GM21390 (cell line): Measurements from ENCODE around the gene MTFR1L.

Experiments used
- ATAC-seq: cut with Tn5 transposase; IDR thresholded peaks from one replicate; pipeline ENCODE4 v1.9.1; 2021; ENCODE audit not compliant: unreplicated experiment

MTFR1L gene

DNA sequence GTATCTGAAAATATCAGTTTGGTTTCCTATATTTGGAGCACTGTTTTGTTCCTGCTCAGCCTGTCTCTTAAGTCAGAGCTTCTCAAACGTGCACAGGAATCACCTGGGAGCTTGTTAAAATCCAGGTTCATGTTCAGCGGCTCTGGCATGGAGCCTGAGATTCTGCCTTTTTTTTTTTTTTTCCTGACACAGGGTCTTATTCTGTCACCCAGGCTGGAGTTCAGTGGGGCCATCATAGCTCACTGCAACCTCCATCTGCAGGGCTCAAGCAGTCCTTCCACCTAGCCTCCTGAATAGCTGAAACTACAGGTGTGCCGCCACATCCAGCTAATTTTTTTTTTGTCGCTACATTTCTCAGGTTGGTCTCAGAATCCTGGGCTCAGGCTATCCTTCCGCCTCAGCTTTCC, 32.0 kb upstream of the MTFR1L start:
- ATAC-seq, result no peak

DNA sequence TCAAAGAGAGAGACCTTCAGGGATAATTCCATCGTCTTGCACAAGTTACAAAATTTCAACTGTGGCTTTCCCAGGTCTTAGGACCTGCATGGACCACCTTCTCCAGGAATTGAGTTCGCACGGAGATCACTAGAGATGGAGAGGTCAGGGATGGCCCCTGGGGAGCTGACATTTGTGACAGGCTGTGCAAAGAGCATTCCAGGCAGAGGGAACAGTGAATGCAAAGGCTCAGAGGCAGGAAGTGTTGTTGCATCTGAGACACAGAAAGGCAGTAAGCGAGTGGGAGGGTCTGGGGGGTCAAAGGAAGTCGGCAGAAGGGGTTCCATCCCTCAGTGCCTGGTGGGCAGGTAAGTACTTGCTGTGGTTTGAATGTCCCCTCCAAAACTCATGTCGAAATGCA, 29.3 kb upstream of the MTFR1L start:
- no peak for ATAC-seq

DNA sequence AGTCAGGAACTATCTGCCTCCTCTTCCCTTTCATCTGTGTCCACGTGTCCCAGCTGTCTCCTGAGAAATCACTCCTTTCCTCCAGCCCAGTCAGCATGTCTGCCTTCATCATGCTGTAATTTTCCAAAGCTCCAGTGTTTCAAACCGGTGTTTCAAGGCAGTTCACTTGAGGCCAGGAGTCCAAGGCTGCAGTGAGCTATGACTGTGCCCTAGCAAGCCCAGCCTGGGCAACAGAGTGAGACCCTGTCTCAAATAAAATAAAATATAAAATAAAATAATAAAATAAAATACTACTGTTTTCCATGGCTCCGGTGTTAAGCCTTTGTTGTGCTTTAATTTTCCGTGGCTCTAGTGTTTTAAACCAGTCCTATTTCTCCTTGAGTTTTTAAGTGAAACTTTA, 27.6 kb upstream of the MTFR1L start:
- ATAC-seq, result no peak

DNA sequence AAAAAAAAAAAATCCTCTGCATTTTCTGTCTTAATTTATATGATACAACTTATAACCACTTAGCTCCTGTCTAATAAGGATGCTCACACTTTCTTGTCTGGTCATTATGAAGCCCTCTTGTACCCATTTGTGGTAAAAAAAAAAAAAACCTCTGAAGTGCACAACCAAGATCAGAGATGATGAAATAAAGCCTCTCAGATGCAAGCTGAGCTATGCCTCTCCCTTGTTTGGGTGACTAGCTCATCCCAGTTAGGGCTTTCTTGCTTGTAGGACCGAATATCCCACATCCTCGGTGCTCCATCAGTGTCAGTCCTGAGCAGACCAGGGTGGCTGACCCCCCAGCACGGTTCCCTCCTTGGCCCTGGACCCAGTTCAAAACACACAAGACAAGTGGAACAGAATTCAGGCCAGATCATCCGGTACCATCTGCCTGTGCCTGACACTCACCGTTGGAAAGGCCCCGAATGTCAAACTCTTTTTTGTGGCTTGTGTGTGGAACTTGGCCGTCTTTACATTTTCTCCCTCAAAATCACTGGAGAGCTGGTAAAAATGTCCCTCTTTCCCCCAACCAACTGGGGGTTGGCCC, 26.1 kb upstream of the MTFR1L start:
- ATAC-seq, result no peak

DNA sequence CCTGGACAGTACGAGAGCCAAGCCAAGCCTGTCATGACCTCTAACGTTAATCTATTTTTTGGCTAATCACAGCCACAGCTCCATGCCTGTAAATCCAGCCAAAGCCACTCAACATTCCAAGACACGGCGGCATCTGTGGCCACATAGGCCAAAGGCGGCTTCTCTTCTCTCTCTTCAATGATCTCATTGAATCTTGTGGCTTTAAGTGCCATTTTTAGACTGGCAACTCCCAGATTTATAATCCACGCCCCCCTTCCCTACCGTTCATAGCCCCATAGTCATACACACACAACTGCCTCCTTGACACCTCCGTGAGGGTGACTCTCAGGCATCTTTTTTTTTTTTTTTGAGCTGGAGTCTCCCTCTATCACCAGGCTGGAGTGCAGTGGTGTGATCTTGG, 25.4 kb upstream of the MTFR1L start:
- no peak for ATAC-seq

DNA sequence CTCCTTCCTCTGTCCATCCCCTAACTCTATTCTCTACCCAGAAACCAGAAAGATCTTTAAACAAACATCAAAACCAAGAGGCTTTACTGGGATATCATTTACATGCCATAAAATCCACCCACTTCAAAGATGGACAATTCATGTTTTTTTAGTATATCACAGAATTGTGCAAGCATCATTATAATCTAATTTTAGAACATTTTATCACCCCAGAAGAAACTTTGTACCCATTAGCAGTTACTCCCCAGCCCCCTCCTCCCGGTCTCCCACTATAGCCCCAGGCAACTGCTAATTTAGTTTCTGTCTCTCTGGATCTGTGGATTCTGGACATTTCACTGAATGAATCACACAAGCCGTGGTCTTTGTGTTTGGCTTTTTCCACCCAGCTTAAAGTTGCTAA, 24.5 kb upstream of the MTFR1L start:
- no peak for ATAC-seq

DNA sequence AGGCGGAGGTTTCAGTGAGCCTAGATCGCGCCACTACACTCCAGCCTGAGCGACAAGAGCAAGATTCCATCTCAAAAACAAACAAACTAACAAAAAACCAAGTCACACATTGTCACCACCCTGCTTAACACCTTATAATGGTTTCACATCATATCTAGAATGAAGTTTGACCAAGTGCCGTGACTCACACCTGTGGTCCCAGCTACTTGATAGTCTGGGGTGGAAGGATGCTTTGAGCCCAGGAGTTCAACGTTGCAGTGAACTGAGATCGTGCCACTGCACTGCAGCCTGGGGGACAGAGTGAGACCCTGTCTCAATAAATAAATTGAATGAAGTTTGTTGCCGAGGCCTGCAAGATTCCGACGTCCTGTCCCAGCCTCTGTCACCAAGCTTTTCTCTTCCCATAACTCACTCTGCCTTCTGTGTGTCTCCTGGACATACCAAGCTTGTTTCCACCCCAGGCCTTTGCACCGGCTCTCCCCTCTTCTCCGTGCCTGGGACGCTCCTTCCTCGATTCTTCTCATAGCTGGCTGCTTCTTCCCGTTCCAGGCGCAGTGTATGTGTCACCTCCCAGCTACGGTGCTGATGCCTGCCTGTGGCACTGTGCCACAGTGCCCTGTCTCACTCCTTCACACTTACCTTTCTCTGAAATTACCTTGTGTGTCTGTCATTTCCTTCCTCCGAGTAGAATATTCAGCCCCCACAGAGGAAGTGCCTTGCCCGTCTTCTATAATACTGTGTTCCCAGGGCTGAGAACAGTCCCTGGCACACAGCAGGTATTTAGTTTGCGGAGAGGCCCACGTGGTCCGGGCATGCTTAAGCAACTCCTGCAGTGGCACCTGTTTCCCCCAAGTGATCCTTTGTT, 23.6 kb upstream of the MTFR1L start:
- no peak for ATAC-seq

DNA sequence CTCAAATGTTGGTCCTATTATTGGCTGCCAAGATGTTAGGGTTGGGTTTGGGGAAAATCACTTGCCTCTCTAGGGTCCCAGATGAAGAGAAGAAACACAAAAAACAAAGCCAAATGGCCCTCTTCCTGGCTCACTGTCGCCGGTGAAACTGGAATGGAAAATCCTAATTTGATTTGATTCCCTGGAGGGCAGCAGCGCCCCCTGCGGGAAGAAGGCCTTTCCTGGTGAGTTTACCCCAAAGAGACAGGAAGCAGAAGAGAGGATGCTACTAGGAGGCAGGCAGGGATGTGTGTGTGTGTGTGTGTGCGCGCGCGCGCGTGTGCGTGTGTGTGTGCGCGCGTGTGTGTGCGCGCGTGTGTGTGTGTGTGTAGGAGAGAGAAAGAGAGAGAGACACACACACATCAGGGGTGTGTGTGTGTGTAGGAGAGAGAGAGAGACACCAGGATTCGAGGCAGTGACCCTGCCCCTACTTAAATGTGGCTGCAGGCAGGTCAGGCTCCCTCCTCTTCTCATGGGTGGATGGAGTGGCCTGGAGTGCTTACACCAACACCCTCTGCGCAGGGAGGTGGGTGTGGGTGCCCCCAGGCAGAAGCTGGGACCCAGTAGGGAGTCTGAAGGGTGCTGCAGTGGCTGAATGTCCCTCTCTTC, 22.8 kb upstream of the MTFR1L start:
- no peak for ATAC-seq

DNA sequence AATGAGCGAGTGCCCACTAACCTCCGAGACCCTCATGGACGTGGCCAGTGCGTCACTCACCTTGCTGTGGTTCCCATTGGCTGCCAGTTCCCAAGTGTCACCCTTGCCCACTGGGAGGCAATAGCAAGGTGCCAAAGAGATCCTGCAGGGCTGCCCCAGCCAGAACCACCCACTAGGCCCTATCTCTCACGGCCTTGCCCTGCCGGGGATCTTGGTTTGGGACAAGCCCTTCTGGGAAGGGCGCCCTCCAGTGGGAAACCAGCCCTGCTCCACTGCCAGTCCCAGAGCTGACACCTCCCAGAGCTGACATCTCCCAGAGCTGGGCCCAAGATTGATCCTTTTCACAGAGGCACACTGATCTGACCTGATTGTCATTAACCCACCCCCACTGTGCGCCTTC, 21.8 kb upstream of the MTFR1L start:
- ATAC-seq, result no peak

DNA sequence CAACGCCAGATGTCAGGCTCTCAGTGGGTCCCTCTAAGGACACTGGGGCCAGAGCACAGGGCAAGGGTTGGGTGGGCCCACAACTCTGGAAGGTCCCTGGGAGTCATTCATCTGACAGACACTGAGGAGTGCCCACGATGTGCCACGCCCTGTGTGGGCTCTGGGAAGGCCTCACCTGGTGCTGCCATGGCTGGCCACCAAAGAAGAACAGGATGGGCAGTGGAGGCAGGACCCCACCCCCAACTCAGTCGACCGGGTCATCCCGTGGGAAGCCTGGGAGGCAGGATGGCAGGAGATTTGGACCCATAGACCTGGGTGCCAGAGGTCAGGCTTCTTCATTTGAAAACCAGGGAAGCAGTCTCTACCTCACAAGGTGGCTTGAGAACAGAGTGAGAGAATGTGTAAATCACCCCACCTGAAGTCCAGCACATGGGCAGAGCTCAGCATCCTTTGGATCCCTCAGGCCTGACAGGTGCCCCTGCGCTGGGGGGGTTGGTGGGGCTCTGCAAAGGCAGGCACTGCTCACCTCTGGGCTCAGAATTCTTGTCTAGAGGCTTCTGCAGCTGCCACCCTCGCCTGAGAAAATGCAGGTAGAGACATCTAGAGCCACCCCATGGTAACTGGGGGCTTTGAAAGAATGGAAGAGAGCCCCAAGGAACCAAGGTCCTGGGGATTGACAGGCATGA, 20.9 kb upstream of the MTFR1L start:
- no peak for ATAC-seq

DNA sequence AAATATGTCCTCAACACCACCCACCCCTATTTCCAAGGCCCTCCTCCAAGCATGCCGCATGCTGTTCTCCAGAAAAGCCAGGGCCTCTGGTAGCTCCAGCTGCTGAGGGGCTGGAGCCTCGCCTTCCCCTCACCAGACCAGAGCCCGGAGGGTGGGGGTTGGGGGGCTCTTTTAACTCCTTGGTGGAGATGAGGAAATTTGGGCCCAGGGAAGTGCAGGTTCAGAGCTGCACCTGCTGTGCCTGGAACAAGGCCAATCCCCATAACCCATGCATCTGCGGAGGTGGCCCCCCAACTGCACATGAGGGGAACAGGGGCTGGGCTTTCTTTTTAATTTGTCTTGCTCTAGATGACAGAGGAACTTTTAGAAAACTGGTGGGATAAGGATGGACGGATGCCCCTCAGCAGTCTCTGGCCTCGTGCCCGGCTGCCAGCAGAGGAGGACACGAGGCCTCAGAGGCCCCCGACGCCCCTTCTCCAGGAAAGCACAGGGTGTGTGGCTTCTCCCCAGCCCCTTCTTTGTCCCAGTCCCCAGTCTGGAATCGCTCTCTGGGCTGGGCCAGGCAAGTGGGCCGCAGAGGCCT, 20.3 kb upstream of the MTFR1L start:
- ATAC-seq, result no peak

DNA sequence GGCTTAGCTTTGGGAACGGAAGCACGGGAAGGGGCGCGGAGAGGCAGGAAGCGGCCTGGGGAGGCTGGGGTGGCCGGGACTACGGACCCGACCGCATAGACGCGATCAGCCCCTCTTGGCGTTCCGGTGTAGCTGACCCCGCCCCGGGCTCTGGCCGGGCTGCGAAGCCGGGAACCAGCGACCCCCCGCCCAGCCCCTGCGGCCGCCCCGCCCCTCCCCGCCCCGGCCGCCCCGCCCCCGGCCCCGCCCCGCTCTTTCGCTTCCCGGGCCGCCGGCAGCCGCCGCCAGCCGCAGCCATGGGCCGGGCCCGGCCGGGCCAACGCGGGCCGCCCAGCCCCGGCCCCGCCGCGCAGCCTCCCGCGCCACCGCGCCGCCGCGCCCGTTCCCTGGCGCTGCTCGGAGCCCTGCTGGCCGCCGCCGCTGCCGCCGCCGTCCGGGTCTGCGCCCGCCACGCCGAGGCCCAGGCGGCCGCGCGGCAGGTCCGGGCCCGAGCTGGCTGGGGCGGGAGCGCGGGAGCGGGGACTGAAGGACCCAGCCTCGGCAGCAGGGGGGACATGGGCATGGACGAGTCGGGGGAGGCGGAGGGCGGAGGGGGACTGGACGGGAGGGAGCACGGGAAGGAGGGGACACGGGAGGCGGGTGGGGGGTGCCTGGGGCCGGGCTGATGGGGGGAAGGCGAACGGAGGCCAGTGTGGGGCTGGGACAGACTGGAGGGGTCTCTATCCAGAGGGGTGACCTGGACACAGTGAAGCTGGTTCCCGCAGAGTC, 19.6 kb upstream of the MTFR1L start, which contains the start of gene SELENON:
Gene SELENON, plus strand, starts transcription at position 259 of the 768 bp plus-strand sequence. Its CDS starts 38 bp downstream, at position 297.
- ATAC-seq, result no peak

DNA sequence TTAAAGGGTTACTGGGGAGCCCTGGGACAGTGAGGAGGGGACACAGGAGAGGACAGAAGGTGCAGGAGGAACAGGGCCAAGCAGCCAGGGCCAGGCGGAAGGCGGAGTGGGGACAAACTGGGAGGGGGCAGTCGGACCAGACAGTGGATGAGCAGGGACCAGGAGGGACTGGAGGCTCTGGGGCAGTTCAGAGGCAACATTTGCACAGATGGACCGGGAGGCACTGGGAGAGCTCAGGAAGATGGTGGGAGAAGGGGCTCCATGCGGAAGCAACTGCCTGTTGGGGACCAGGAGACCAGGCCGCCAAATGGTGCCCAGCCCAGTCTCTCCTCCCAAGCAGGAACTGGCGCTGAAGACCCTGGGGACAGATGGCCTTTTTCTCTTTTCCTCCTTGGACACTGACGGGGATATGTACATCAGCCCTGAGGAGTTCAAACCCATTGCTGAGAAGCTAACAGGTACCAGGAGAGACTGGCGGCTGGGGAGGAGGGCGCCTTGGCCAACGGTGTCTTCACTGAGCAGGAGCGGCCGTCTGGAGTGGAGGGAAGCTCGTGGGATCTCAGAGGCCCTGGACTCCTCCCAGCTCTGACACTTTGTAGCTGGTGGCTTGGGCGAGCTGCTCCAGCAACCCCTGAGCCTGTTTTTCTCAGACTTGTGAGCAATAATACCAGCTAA, 18.9 kb upstream of the MTFR1L start:
- ATAC-seq, result no peak

DNA sequence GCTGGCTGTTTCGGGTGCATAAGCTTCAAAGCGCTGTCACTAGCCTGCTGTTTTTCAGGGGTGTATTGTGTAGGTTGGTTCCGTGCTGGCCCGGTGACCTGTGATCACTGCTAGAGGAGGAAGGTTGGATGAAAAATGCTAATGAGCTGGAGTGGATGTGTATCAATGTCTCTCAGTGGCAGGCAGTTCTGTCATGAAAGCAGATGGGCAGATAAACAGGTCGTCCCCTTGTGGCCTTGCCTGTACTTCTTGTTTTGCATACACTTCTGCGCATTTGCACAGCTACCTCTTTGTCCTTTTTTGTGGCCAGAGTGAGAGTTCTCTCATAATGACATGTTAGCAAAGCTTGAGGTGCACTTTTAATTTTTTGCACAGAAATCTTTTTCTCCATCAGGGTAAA, 16.8 kb upstream of the MTFR1L start:
- no peak for ATAC-seq

DNA sequence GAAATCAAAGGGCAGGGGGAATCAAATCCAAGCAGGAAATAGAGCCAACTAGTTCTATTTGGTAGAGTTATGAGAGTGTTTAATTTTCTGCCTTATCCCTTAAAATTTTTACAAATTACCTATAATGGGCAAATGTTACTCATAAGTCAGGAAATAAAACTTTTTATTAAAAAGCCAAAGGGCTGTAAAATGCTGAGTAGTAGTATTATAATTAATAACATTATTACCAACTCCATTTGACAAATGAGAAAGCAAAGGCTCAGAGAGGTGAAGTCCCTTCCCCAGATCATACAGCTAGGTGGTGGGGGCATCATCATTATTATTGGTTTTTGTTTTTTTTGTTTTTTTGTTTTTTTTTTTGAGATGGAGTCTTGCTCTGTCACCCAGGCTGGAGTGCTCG, 16.4 kb upstream of the MTFR1L start:
- no peak for ATAC-seq

DNA sequence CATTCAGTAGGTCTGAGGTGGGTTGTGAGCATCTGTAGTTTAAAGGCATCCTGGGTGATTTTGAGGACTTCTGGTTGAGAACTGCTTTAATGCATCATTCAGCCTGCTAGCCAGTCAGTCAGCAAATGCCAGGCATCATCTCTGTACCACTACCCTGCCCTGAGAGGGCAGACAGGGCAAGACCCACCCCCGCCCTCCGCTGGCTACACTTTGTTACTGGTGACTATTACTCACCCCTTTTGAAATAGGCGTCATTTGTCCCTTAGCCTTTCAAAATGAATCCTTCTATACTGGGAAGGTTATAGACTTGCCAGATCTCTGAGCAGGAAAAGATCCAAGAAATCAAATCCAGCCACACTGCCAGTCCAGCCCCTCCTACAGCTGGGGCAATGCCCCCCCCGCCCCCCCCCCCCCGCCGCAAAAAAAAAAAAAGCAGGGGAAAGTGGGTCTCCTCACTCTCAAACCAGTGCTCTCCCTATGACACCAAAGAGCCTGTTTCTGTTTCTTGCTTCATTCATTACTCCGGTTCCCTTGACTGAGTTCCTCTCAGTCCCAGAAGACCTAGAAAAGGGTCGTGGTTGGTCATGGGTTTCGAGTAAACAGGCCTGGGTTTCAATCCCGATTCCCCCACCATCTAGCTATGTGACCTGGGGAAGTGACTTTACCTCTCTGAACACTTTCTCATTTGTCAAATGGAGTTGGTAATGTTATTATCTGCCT, 15.3 kb upstream of the MTFR1L start:
- ATAC-seq, result peak; percentile 57

DNA sequence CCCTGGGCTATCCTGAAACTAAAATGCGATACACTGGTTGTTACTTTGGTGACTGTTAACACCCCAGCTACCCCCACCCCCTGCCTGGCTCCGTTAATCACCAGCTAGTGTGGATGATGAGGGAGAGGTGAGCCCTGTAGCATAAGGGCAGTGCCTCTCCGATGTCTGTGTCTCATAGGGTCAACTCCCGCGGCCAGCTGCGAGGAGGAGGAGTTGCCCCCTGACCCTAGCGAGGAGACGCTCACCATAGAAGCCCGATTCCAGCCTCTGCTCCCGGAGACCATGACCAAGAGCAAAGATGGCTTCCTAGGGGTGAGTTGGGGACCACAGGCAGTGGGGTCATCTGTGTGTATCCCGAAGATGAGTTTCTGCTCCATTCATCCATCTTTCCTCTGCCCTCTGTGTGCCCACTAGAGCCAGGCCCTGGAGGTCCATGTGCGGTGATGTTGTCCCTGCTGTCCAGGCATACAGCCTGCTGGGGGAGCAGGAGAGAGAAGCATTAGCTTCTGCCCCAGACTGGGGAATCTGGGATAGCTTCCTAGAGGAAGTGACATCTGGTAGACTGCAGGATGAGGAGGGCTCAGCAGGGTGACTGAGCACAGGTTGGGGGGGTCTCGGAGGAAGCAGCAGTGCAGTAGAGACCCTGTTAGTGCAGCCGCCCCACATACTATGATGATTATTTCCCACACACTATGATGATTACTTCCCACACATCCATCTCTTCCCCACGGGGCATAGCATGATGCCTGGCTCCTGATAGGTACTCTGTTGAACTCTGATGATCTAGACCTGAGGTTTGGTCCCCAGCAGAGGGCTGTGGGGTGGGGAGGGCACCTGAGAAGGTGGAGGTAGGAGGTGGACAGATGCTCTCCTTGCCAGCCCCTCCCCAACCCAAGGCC, 14.5 kb upstream of the MTFR1L start:
- ATAC-seq, result no peak

DNA sequence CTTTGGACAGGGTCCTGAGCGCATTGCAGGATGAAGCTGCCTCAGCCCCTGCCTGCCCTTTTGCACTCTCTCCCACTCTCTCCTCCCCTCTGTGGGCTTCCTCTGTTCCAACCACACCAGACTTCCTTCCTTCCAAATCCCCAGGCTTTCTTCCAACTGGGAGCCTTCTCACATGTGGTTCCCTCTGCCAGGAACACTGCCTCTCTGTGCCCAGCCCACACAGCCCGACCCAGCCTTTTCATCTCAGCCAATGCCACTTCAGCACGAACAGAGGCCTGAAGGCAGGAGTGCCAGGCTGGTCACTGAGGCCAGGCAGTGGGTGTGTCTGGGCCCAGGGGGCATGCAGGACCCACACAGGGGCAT, 13.9 kb upstream of the MTFR1L start:
- no peak for ATAC-seq
